Fibroblast of pulmonary artery (primary cell): ENCODE results near the gene MBNL2.
A peak's percentile ranks its signal among the peaks of the same experiment; 100 is the strongest.

ENCODE experiments used
- DNase-seq: peaks from one replicate; pipeline ENCODE4 v3.0.0-alpha.2; 2010; ENCODE audit warnings: low read depth
- H3K4me3 ChIP-seq: replicated peaks from 2 replicates; pipeline ENCODE4 v1.5.1; 2011; ENCODE audit warnings: low read depth, mild to moderate bottlenecking, control low read depth, low read length, moderate library complexity
- TF ChIP-seq, protein P1 (sequence below): IDR thresholded peaks from 2 replicates; pipeline ENCODE4 v1.5.1; 2011; ENCODE audit warnings: mild to moderate bottlenecking, control low read depth, low read length, inconsistent platforms; ENCODE audit errors: missing control alignments

Gene MBNL2

DNA sequence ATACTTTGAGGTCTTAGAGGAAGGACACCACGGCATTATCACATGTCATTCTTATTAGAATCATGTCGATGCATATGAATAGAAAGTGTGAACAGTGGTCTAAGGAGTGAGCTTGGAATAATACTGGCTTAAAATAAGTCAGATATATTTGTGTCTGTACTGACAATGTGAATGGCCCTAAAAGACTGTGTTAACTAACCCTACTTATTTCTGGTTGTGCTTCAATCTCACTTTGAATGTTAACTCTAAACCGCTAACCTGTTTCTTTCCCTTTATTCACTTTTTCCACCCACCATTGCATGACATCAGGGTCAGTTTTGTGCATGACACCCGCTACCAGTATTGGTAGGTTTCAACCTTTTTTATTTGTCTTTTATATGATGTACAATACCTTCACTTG lies 142.7 kb downstream of the MBNL2 start:
- no peak for DNase-seq
- no peak overlapping the region for H3K4me3 ChIP-seq
- TF ChIP-seq, protein P1, sequence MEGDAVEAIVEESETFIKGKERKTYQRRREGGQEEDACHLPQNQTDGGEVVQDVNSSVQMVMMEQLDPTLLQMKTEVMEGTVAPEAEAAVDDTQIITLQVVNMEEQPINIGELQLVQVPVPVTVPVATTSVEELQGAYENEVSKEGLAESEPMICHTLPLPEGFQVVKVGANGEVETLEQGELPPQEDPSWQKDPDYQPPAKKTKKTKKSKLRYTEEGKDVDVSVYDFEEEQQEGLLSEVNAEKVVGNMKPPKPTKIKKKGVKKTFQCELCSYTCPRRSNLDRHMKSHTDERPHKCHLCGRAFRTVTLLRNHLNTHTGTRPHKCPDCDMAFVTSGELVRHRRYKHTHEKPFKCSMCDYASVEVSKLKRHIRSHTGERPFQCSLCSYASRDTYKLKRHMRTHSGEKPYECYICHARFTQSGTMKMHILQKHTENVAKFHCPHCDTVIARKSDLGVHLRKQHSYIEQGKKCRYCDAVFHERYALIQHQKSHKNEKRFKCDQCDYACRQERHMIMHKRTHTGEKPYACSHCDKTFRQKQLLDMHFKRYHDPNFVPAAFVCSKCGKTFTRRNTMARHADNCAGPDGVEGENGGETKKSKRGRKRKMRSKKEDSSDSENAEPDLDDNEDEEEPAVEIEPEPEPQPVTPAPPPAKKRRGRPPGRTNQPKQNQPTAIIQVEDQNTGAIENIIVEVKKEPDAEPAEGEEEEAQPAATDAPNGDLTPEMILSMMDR, result no peak

DNA sequence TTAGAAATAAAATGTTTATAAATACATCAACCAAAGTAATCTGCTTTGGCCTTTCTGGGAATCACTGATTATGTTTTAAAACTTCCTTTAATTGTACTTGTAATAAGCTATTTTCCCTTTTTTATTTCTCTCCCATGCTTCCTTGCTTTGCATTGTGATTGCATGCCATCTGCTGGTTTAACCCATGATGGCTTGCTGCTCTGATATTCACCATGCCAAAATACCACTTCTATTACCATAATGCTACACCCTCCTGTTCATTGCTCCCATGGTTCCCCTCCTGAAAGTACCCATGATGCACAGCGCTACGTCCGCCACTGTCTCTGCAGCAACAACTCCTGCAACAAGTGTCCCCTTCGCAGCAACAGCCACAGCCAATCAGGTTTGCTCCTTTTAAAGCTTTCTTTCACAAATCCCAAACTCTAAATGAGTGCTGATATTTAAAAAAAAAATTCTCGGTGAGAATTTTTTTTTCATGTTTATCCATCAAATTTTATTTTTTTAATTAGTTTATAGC lies 144.1 kb downstream of the MBNL2 start:
- TF ChIP-seq, protein P1, result peak; percentile 1
- DNase-seq, result no peak
- no peak overlapping the region for H3K4me3 ChIP-seq

DNA sequence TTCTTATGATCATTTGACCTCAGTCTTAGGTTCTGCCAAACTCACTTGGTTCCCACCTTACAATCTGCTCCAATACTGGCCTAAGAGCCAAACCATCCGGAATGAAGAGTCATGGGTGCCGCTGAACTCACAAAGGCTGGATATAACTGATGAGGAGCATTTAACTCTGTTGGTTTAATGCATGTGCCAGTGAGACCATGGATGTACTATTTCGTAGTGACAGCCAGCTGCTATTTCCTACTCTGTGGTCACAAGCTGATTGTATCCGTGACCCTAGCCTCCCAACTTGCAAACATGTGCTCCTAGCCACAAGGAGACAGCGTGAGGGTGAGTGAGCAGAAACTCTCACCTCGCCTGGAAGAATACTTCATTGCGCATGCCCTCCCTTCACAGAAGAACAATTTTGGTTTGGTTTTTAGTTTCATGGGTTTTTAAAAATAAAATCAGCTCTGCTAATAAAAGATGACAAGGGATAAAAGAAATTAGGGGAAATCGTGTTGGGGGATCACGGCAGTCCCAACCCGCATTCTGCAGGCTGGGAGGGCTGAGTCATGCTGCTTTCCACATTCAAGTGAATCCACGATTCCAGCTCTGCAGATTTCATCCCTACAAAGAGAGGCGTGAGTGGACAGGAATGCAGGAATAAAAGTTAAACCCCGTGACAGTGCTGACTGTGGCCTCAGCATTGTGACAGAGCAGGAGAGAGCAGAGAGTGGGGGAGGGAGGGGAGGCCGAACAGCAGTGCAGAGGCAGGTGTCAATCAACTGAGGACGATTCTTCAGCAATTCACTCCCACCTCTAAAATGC lies 145.1 kb downstream of the MBNL2 start:
- H3K4me3 ChIP-seq, result no peak overlapping the region
- peak; percentile 56 for DNase-seq
- TF ChIP-seq, protein P1, result no peak

DNA sequence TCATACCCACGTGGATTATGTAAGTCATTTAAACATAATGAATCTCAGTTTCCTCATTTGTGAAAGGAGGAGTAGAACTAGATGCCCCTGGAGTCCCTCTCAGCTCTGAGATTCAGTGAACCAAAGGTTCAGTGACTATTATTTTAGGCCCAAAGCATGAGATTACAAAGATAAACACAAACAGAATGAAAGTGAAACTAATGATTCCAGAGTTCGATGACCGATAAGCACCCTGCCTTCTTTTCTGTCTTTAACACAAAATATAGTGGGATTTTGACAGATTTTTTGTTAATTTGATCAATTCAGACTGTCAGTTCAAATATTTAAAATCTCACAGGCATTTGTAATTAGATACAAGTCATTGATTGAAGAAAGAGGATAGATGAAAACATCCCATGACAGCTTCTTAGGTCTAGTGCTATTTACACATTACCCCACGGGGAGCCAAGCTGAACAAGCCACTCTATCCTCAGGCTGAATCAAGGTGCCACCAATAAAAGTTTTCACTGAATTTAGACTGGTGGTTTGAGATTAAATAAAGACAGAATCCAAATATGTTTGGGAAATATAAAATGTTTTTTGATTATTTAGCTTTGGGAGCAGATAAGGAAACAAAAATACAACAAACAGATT lies 147.2 kb downstream of the MBNL2 start:
- TF ChIP-seq, protein P1, result no peak
- H3K4me3 ChIP-seq, result no peak overlapping the region
- DNase-seq, result no peak

DNA sequence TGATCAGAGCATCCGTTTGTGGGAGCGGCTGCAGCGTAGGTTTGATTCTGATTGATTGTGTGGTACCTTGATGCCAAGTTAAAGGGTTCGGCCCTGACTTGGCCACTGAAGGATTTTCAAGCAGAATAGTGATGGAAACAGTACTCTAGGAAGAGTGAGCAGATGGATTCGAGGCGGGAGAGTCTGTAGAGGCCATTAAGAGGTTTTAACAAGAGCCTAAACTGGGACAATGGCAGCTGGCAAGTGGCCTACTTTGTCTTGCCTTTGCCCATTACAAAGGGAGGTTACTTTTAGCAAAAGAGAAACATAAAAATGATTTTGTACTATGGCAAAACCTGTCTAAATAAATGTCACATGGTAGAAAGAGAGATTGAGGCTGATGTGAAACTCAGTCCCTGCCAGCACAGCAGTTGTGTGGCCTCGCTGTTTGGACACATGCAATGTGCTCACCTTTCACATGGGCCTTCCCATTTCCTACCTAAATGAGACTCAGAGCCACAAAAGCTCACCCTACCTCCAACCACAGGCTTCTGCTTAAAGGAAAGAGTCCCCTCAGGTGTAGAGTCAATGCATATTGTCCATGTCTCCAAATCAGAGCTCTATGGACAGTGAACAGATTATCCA lies 149.5 kb downstream of the MBNL2 start:
- H3K4me3 ChIP-seq, result no peak overlapping the region
- no peak for DNase-seq
- TF ChIP-seq, protein P1, result no peak

DNA sequence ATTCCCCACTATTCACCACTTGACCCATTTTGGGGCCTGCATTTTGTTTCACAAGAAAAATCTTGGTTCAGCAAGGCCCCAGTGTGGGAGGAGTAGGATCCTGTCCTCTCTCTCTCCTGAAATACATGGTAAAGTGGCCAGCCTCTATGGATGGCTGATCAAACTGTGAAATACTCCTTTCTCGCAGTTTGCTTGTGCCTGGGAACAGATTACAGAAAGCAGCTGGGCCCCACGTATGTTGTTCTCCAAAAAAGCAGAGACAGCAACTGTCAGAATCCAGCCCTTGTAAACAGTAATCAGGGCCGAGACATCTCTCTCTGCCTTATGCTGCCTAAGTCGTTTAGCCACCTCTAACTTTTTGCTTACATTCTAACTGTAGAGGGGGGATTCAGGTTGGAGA lies 150.8 kb downstream of the MBNL2 start:
- no peak for DNase-seq
- TF ChIP-seq, protein P1, result no peak
- H3K4me3 ChIP-seq, result no peak overlapping the region
